Fibroblast of lung (primary cell): ENCODE measurements around the gene CDKN3.

Experiments
- CTCF ChIP-seq, 2 donors: IDR thresholded peaks in 1 of 2; conservative IDR thresholded peaks in 1 of 2; 1 replicate in 1 of 2; 2 replicates in 1 of 2; pipeline ENCODE4 v1.5.1; 2011 to 2012; ENCODE audit warnings: low read length in 2 of 2, control low read depth in 1 of 2, inconsistent platforms in 1 of 2, low read depth in 1 of 2, mild to moderate bottlenecking in 1 of 2
- EZH2 ChIP-seq: IDR thresholded peaks from 2 replicates; pipeline ENCODE4 v1.5.1; 2012; ENCODE audit warnings: low read length, control low read depth, mild to moderate bottlenecking; ENCODE audit errors: missing control alignments

- TF ChIP-seq CTCF (conservative IDR thresholded peaks at IDR 0.05 in 1 of 2, IDR thresholded peaks at IDR 0.05 in 1 of 2; ENCODE audit: low read depth in 1 of 2, low read length in 2 of 2) (no peak), EZH2 (no peak)
Measured at GRCh38 chr14:54425068-54425467, 28.3 kb downstream of the CDKN3 start.
